B cell (primary cell): ENCODE data around the gene KIF26B. TPM values are rescaled to one million over a fixed set of nuclear protein-coding genes. Genes with fewer than 3 reads are reported as not detected.

Experiments
- ATAC-seq: fragments of 200-7000 bp; cut with Tn5 transposase; one replicate; pipeline ENCODE4 v1.10.0; 2021; ENCODE audit warnings: low read depth, mild to moderate bottlenecking, moderate number of reproducible peaks, moderate library complexity
- CTCF ChIA-PET: fragments of 350-600 bp; sonication (Branson Sonifier 250); formaldehyde crosslinking; loops from one replicate; lab custom pipeline; 2021; ENCODE audit warnings: antibody characterized with exemption, inconsistent platforms; lab: Charles Lee
- POLR2A ChIA-PET: fragments of 350-600 bp; sonication (Branson Sonifier 250); formaldehyde crosslinking; loops from one replicate; lab custom pipeline; 2021; ENCODE audit warnings: antibody characterized with exemption; lab: Charles Lee
- DNase-seq: peaks from one replicate; pipeline ENCODE4 v3.0.0; 2013
- H2AFZ ChIP-seq: 2 replicates; pipeline ENCODE4 v1.6.1; 2012; ENCODE audit warnings: mild to moderate bottlenecking, low read depth, low read length; ENCODE audit not compliant: insufficient read depth, poor library complexity, severe bottlenecking
- H3K27ac ChIP-seq, 2 donors: 1 replicate in 1 of 2; 2 replicates in 1 of 2; pipeline ENCODE4 v1.5.1; 2012 to 2013; ENCODE audit warnings: low read length in 2 of 2, mild to moderate bottlenecking in 2 of 2, moderate library complexity in 1 of 2
- H3K27me3 ChIP-seq, 4 experiments: fragments of 200-600 bp in 1 of 4; sonication (generic) in 1 of 4; replicated peaks in 1 of 4; 1 replicate in 2 of 4; 2 replicates in 2 of 4; pipeline versions ENCODE4 v1.6.1 to v1.7.0; 2013 to 2016; ENCODE audit warnings: low read length in 3 of 4, mild to moderate bottlenecking in 2 of 4, mixed read lengths in 1 of 4, moderate library complexity in 1 of 4; ENCODE audit not compliant: insufficient read depth in 4 of 4, control insufficient read depth in 3 of 4; ENCODE audit errors: control extremely low read depth in 1 of 4
- H3K36me3 ChIP-seq, 2 experiments: replicated peaks in 1 of 2; 1 replicate in 1 of 2; 2 replicates in 1 of 2; pipeline versions ENCODE4 v1.6.1 to v1.7.1; 2013; ENCODE audit warnings: low read length in 1 of 2; ENCODE audit not compliant: insufficient read depth in 2 of 2, control insufficient read depth in 1 of 2; ENCODE audit errors: control extremely low read depth in 1 of 2, extremely low read depth in 1 of 2
- H3K4me1 ChIP-seq, 2 donors: fragments of 200-600 bp in 1 of 2; sonication (generic) in 1 of 2; 1 replicate in 1 of 2; 2 replicates in 1 of 2; pipeline versions ENCODE4 v1.5.1 to v1.6.1; 2013 to 2017; ENCODE audit warnings: low read length in 2 of 2; ENCODE audit not compliant: control insufficient read depth in 2 of 2, insufficient read depth in 2 of 2
- H3K4me2 ChIP-seq: replicated peaks from 2 replicates; pipeline ENCODE3; 2012; ENCODE audit warnings: mild to moderate bottlenecking, low read depth, low read length; ENCODE audit not compliant: poor library complexity, severe bottlenecking
- H3K4me3 ChIP-seq, 5 experiments: fragments of 200-600 bp in 1 of 5; sonication (generic) in 1 of 5; 1 replicate in 3 of 5; 2 replicates in 2 of 5; pipeline versions ENCODE4 v1.5.1 to v1.7.0; 2011 to 2016; ENCODE audit warnings: low read length in 4 of 5, mild to moderate bottlenecking in 4 of 5, low read depth in 2 of 5, control low read depth in 1 of 5, moderate library complexity in 1 of 5; ENCODE audit not compliant: insufficient read depth in 1 of 5; ENCODE audit errors: control extremely low read depth in 1 of 5, extremely low read depth in 1 of 5
- H3K79me2 ChIP-seq: fragments of 200-600 bp; sonication (generic); one replicate; pipeline ENCODE4 v1.6.0; 2016; ENCODE audit warnings: low read length; ENCODE audit not compliant: control insufficient read depth, insufficient read depth
- H3K9ac ChIP-seq: fragments of 200-600 bp; sonication (generic); 2 replicates; pipeline ENCODE4 v1.6.1; 2017; ENCODE audit warnings: mild to moderate bottlenecking, low read length, moderate library complexity
- H3K9me3 ChIP-seq, 3 donors: one replicate each; pipeline versions ENCODE4 v1.6.1 to v1.7.1; 2013; ENCODE audit warnings: low read length in 2 of 3; ENCODE audit not compliant: control insufficient read depth in 2 of 3, insufficient read depth in 1 of 3; ENCODE audit errors: control extremely low read depth in 1 of 3
- H4K20me1 ChIP-seq: 2 replicates; pipeline ENCODE4 v1.6.0; 2012; ENCODE audit warnings: mild to moderate bottlenecking, low read length; ENCODE audit not compliant: insufficient read depth, control insufficient read depth, poor library complexity, severe bottlenecking
- H3K27ac Mint-ChIP-seq: one replicate; pipeline ENCODE4 v1.8.0; 2021; ENCODE audit warnings: mixed read lengths
- H3K27me3 Mint-ChIP-seq: one replicate; pipeline ENCODE4 v1.8.0; 2021; ENCODE audit warnings: mixed read lengths
- H3K4me1 Mint-ChIP-seq: one replicate; pipeline ENCODE4 v1.8.0; 2021; ENCODE audit warnings: mixed read lengths
- H3K4me3 Mint-ChIP-seq: one replicate; pipeline ENCODE4 v1.8.0; 2021; ENCODE audit warnings: mixed read lengths
- H3K9me3 Mint-ChIP-seq: one replicate; pipeline ENCODE4 v1.8.0; 2022; ENCODE audit warnings: mixed read lengths; ENCODE audit not compliant: insufficient read depth
- CTCF ChIP-seq: fragments of 200-600 bp; IDR thresholded peaks from one replicate; pipeline ENCODE4 v1.8.0; 2022; ENCODE audit warnings: antibody characterized with exemption, mild to moderate bottlenecking
- EZH2 ChIP-seq: IDR thresholded peaks from 2 replicates; pipeline ENCODE4 v1.6.1; 2012; ENCODE audit warnings: borderline replicate concordance, low read depth, mild to moderate bottlenecking, moderate library complexity, low read length; ENCODE audit not compliant: insufficient read depth, poor library complexity, severe bottlenecking
- WGBS: methylation state at CpG from one replicate; pipeline ENCODE4 v1.1.5; 2013; ENCODE audit warnings: missing lambda C conversion rate; ENCODE audit not compliant: insufficient coverage; 5-methylcytosine and 5-hydroxymethylcytosine counted together
- intact Hi-C: fragments of 100-400 bp; cut with micrococcal nuclease; formaldehyde crosslinking; loops from one replicate; pipeline ENCODE4 v1.10.0; 2022
- polyA plus RNA-seq: library from polyadenylated mRNA; depleted of rRNA; stranded (reverse); fragments of >200 nt; gene quantifications from 2 replicates; pipeline ENCODE4 v1.2.3, GENCODE V29; 2012
- total RNA-seq, 2 donors: library from RNA; stranded (reverse); fragments of 120-200 nt in 1 of 2; gene quantifications; 1 replicate in 1 of 2; 2 replicates in 1 of 2; pipeline versions ENCODE4 v1.2.3 to v1.2.4, GENCODE V29; 2013 to 2022

The KIF26B gene
- total and polyA plus RNA-seq, 2 donors (not counting 1 experiment from before 2014, with no cell fraction given), result 0.62 TPM; not detected in 1

DNA sequence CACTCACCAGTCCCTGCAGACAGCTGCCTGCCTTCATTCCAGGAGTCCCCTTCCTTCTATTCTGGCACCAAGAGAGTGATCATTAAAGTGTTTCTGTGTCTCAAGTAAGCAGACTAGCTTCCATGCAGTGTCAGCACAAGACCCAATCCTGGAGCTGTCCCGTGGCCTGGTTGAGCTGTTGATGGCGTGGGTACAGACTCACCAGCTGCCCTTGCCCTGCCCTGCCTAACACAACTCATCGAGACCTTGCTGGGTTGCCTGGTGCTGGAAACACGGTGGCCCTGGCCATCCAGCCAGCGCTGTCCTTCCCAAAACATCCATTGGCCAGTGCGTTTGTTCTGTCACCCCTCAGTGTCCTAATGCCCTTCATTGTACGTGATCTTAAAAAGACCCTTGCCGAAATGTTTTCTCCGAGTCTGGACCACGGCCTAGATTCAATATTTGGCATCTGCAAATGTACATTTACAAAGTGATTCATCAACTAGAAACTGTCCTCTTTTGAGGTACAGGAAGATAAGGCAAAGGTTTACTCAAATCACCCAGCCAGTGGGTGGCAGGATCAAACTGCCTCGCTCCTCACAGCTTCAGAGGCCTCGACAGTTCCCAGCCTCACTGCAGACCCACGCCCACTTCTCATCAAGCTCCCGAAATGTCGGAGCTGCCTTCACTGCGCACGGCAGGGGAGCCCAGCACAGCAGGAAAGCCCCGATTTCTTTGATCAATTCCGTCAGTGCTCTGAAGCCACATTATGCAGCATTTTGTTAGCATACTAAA lies 494.2 kb downstream of the KIF26B start:
- POLR2A ChIA-PET, result no interaction called here
- Mint-ChIP-seq H3K9me3 (peaks cover 4% of the 10 kb centered on the region), H3K27me3 (peaks cover 19% of the 10 kb centered on the region), H3K27ac (no peak overlapping the region), H3K4me3 (no peak overlapping the region), H3K4me1 (peaks cover 18% of the 10 kb centered on the region)
- WGBS, result 77% methylated on average over 15 of the region's 19 CpGs
- no peak overlapping the region for H3K4me2 ChIP-seq
- H3K36me3 ChIP-seq, result no peaks in the 10 kb centered on the region
- CTCF ChIA-PET, result no interaction called here
- H2AFZ ChIP-seq, result peak overlapping the region; percentile 22
- H3K27me3 ChIP-seq, result peaks cover 0 to 11% (median 0%) of the 10 kb centered on the region in 4 experiments
- no peak for ATAC-seq
- H3K4me3 ChIP-seq, result no peak overlapping the region
- no peak for TF ChIP-seq CTCF
- TF ChIP-seq EZH2, result no peak
- peaks cover 0 to 8% (median 0%) of the 10 kb centered on the region in 3 donors for H3K9me3 ChIP-seq
- no peaks in the 10 kb centered on the region for H4K20me1 ChIP-seq
- intact Hi-C loops, result no loop called here
- no peak overlapping the region for H3K27ac ChIP-seq
- H3K4me1 ChIP-seq, result no peaks in the 10 kb centered on the region
- H3K79me2 ChIP-seq, result no peaks in the 10 kb centered on the region
- no peak for DNase-seq
- no peak overlapping the region for H3K9ac ChIP-seq

- 95% methylated on average over 4 of the region's 5 CpGs for WGBS
- H3K79me2 ChIP-seq, result no peaks in the 10 kb centered on the region
Observed at GRCh38 chr1:245649666-245650065, 494.9 kb downstream of the KIF26B start.

More at GRCh38 chr1:245649666-245650065, 494.9 kb downstream of the KIF26B start:
- Histone ChIP-seq H3K9me3 (peaks cover 0 to 8% (median 0%) of the 10 kb centered on the region in 3 donors), H3K27me3 (peaks cover 0 to 11% (median 0%) of the 10 kb centered on the region in 4 experiments), H3K27ac (no peak overlapping the region), H3K4me2 (no peak overlapping the region), H3K4me1 (no peaks in the 10 kb centered on the region), H3K9ac (no peak overlapping the region), H3K4me3 (no peak overlapping the region), H3K36me3 (no peaks in the 10 kb centered on the region), H2AFZ (no peak overlapping the region), H4K20me1 (no peaks in the 10 kb centered on the region)
- ChIA-PET POLR2A (no interaction called here), CTCF (no interaction called here)
- intact Hi-C loops, result no loop called here
- H3K4me1 Mint-ChIP-seq, result peaks cover 18% of the 10 kb centered on the region
- peaks cover 1% of the 10 kb centered on the region for H3K9me3 Mint-ChIP-seq
- ATAC-seq, result no peak
- no peak for TF ChIP-seq EZH2
- no peak for TF ChIP-seq CTCF
- H3K27me3 Mint-ChIP-seq, result peaks cover 15% of the 10 kb centered on the region
- DNase-seq, result no peak
- no peak overlapping the region for H3K4me3 Mint-ChIP-seq
- no peak overlapping the region for H3K27ac Mint-ChIP-seq
